SKM-1 (cell line): ENCODE data around the gene STK17A.
"Not testable (repeated sequence)": the region's sequence is repeated elsewhere in the genome, so short reads cannot be mapped to it uniquely, and the experiment has no call there.

Experiments used
- DNase-seq: peaks from one replicate; lab custom pipeline; 2025; ENCODE audit not compliant: unreplicated experiment; lab: John Stamatoyannopoulos, UW

The STK17A gene

DNA sequence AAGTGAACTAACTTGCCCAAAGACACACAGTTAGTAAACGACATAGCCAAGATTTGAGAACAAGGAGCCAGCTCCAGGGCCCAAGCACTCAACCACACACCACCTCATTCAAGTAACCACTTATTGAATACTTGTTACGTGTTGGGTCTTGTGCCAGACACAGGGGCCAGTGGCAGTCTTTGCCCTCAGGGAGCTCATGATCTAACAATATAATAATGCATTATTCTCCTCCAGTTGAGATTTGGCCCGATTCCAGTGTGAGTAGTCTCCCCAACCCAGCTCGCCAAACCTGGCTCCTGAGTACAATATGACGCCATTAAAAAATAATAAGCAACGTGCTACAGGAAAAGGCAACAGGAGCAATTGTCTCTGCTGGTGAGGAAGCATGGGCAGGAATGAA is 14.4 kb upstream of the STK17A start:
- DNase-seq = no peak

GRCh38 chr7:43569424-43569823 is 13.5 kb upstream of the STK17A start:
- DNase-seq = no peak

GRCh38 chr7:43570688-43571365 is 12.1 kb upstream of the STK17A start:
- no peak for DNase-seq

DNA sequence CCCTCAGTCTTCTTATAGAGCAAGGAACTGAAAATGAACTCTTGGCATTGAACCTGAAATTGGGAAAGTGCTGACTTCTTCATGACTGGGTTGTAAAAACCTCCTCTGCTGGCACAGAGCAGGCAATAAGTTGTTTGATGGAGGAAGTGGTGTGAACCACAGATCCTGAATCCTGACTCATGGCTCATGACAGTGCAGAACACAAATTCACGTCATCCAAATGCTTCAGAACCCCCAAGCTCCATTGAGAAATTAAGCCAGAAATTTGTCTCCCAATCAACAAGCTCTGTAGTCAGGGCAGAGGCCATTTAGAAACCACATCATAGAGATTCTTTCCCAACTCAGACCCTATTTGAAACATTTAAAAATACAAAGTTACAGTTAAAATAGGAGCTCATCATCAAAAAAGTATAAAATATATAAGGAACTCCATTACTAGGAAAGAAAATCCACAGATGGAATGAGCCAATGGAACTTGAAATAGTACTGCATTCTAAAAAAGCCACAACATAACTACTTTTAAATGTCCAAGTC is 10.3 kb upstream of the STK17A start:
- peak; percentile 93 for DNase-seq

- not testable (repeated sequence) for DNase-seq
Measured at GRCh38 chr7:43573832-43574231, 9.1 kb upstream of the STK17A start.

- DNase-seq = no peak
Measured at GRCh38 chr7:43575506-43575905, 7.4 kb upstream of the STK17A start.

GRCh38 chr7:43576241-43576640 is 6.7 kb upstream of the STK17A start:
- no peak for DNase-seq

GRCh38 chr7:43577485-43577951 is 5.4 kb upstream of the STK17A start:
- no peak for DNase-seq

DNA sequence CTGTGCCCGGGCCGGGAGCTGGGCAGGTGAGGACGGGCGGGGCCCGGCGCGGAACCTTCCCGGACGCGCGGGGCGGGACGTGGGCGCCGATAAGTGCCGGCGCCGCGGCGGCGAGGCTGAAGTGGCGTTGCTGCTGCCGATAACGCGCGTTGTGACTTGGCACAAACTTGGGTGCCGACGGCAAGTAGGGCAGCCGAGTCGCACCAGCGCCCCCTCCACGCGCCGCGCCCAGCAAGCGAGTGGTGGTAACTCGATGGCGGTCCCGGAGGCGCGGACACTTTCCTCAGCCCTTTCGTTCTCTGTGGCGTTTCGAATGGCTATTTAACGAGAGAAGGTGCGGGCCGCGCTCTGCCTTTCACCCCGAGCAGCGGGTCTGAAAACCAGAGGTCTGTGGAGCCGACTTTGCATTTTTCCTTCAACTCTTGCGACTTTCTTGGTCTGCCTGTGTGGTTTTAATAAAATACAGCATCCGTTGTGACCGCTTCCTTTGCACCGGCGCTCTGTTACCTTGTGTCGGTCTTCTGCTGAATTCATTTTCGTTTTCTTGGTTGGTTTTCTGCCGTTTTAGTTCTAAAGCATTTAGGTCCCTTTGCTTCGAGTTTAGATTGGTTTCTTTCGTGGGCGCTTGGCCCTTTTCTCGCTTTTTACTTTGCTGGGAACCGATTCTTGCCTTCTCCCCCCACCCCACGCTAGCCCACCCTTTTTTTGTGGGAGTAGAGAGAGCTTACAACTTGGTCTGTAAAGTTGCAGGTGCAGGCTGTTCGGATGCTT is 701 bp downstream of the STK17A start:
- no peak for DNase-seq

DNA sequence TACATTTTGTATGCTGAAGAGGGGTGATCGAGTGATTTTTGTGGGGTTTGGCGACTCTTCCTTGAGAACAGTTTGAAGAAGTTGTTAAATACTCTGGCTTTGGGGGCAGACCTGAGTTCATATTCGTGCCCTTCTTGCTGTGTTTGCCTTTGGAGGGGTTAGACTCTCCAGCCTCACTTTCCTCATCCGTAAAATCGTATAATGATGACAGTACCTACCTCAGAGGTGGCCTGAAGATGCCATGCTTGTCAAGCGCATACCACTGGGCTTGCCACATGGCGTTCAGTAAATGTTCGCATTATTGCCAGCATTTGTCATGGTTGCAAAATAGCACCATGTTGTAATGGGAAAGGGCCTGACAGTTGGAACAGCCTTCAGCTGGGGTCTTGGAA is 1.3 kb downstream of the STK17A start:
- peak; percentile 27 for DNase-seq

GRCh38 chr7:43584733-43585132 is 1.8 kb downstream of the STK17A start:
- not testable (repeated sequence) for DNase-seq

DNA sequence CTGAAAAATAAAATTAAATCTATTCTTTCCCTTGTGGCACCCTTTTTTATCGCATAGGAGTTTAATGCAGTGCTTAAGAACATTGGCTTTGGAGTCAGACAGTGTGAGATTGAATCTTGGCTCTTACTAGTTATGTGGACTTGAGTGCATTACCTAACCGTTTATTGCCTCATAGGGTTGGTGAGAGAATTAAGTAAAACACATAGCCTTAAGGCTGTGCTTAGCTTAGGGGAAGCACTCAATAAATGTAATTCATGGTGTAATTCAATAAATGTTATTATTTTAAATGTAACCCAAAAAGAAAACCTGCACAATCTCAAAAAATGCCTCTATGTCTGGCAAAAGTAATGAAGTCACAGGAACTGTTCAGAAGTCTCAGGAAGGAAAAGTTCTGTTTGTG is 2.7 kb downstream of the STK17A start:
- peak; percentile 81 for DNase-seq

DNA sequence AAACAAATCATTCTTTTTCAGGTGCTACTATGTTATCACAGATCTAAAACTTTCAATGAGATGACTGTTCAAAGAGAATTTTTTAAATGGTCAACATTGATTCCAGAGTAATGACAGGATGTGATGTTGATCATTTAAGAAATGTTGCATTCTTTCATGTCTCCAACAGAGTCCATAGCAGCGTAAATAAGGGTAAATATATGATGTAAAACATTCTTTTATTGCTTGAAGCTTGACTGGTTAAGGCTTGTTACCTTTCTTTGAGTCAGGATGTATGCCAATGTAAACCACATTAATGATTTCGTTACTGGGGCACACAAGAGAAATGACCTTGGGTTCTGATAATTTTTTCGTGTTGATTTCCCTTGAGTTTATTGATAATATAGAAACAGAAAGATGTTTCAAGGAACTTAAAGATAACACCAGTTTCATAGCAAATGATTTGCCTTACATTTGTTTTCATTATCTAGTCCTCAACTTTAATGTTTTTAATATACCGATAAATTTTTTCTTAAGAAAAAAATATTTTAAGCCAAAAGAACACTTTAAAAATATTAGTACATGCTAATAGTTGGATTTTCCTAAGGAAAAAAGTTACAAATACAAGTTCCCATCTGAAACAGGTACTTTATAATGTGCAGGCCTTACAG is 3.5 kb downstream of the STK17A start:
- no peak for DNase-seq

DNA sequence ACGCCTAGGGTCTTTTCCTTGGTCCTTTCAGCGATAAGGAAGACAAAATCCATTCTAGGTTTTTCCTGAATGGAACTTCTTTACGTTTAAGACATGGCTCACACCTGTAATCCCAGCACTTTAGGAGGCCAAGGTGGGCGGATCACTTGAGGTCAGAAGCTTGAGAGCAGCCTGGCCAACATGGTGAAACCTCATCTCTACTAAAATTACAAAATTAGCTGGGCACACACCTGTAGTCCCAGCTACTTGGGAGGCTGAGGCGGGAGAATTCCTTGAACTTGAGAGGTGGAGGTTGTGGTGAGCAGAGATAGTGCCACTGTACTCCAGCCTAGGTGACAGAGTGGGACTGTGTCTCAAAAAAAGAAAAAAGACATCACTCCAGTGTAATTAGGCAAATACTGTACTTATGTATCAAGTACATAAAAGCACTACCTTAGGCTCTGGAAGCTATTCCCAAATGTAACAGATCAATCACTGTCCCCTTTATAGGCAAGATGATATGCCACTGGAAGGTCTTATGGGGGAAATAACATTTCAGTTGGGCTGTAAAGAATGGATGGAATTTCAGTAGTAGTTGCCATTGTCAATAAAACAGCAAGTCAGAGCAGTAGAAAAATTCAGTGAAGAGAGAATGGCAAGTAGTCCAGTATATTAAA is 5.7 kb downstream of the STK17A start:
- DNase-seq = no peak

- no peak for DNase-seq
Measured at GRCh38 chr7:43589133-43589478, 6.2 kb downstream of the STK17A start.

GRCh38 chr7:43589728-43590127 is 6.8 kb downstream of the STK17A start:
- no peak for DNase-seq

- DNase-seq = no peak
Measured at GRCh38 chr7:43590862-43591557, 8.1 kb downstream of the STK17A start.

DNA sequence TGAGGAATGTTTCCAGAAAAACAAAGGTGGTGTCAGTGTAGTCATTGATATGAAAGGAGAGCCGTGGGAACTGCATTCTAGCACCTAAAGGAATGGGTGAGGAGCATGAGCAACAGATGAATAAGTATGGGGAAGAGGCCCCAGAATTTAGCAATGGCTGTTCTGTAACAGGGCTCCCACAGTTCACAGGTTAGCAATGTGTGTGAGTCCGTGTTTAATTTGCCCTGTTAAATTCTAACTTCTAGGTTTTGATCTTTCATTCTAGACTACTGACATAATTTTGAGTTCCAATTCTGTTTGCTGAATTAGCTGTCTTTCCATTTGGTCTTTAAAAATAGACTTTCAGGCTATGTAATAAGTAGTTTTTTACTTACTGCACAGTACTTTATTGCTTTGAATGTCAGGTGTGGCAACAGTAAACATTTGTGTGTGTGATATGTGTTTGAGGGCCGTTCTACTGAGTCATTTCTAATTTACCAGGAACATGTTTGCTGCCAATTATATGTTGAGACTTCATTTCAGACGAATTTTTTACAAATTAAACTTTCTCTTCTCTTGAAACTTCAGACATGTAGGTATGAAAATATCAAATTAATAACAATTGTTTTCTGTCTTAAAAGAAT is 8.8 kb downstream of the STK17A start:
- peak; percentile 13 for DNase-seq

DNA sequence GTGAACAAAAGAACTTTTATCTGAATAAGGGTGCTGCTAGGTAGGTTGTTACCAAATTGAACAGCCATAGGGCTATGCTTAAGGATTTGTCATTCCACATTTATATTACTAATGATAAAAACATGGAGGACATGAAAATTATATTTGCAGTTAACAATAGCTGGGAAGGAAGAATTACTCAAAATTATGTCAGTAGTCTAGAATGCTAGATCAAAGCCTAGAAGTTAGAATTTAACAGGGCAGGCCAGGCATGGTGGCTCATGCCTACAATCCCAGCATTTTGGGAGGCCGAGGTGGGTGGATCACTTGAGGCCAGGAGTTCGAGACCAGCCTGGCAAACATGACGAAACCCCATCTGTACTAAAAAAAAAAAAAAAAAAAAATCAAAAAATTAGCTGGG is 9.4 kb downstream of the STK17A start:
- no peak for DNase-seq

- DNase-seq = no peak
Measured at GRCh38 chr7:43593010-43593409, 10.1 kb downstream of the STK17A start.
